Activated CD8-positive, alpha-beta memory T cell treated with anti-CD3 and anti-CD28 coated beads for 24 hours (primary cell): ENCODE results near the gene HEMK1.

ENCODE experiments used
- DNase-seq: peaks from one replicate; pipeline ENCODE4 v3.0.0-alpha.2; 2020

Gene HEMK1

DNA sequence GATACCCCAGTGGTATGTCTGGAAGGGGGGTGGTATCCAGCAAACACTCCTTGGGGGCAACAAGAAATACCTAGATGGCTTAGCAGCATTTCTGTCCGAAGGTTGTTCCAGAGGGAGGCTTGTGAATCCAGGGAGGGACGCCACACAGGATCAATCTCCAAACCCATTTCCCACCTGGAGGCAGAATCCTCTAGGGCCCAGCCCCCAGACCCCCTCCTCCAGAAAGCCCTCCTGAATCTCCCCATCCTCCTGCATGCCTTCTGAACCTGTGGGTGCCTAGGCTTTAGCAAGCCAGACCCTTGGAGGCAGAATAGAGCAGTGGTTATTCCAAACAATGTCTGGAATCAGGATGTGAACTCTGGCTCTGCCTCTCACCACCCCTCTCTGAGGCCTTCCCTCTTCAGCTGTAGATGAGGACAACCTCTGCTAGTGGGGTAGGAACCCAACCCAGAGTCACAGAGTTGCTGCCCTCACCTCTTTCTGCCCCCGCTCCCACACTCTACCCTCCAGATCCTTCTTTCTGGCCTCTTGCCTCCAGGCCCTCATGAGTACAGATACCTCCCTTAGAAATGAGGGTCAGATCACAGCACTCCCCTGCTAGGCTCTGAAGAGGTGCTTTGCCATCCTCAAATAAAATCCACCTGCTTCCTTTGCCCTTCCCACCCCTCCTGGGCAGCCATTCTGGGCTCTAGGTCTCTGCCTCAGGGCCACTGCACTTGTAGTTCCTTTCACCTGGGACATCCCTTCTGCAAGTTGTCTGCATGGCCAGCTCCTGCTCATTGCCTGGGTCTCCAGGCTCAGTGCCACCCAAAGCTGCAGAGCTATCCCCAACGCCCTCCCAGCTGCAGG, 34.2 kb downstream of the HEMK1 start:
- peak; percentile 85 for DNase-seq

DNA sequence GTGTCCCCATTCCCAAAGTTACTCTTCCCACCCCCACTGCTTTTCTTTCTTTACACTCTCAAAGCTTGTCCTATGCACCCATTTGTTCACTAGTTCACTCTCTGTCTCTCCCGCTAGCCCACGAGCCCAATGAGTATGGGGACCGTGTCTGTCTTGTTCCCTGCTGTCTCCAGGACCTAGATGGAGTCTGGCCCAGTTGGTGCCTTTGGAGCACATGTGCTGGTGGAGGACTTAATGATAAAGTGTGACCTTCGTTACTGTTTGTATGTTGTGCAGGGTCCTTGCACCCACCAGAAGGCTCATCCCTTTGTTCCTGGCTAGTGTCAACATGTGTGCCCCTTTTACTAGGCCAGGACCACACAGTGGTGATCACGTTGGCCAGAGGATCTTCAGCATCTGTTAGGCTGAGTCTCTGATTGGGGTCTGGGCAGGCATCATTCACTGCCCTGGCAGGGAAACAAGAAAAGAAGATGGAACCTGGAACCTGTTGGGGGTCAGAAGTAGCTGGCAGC, 34.8 kb downstream of the HEMK1 start:
- DNase-seq: peak; percentile 82

DNA sequence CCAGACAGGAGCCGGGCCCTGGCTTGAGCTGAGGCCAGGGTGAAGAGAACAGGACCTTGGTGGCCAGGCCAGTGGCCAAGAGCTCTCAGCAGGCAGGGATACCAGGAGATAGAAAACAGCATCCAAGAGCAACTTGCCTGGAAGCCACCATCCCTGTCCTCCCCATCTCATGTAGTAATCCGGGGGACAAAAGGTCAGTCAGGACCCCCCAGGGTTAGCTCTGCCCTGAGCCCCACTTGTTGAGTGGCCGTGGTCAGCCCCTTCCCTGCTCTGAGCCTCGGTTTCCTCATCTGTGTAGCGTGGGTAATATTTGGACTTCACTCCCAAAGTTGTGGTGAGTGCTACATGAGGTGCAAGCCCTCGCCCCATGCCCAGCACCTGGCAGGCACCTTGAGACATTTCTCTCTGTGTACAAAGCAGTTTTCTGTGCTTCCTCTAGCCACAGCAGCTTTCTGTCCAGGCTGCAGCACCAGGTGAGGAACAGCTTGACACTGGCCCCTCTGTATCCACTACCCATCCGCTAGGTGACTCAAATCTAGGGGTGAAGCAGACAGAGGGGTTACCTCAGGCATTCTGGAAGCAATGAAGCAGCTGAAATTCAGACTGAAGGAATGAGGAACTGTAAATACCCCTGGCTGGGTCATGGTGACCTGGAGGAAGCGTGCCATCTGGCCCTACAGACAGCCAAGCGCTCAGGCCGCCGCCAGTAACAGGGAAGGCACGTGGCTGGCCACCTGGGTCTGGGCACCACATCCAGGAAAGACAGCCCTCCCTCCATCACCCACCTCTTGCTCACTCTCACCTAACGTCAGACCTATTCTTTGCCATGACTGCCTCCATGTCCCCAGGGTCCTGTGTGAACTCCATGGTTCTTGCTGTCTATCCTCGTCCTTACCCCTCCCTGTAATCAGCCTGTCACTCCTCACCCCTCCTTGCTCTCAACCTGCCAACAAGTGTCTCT, 35.6 kb downstream of the HEMK1 start:
- DNase-seq: peak; percentile 81

DNA sequence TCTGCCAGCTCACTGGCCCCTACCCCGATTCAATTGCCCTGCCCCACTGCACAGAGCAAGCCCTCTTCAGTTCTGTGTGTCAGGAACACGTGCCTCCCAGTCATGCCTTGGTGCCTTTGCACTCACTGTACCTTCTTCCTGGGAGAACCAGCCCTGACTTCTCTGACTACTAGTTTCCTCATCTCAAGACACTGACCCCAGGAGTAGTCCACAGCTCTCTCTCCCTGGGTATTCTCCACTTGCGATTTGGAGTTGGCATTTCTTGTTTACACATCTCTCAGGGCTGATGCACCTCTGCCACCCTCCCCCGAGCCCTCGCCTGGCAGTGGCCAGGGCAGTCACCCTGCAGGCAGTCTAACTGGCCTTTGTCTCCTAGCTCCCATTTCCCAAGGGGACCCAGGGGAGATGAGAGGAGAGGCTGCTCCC, 36.6 kb downstream of the HEMK1 start:
- DNase-seq: peak; percentile 83

DNA sequence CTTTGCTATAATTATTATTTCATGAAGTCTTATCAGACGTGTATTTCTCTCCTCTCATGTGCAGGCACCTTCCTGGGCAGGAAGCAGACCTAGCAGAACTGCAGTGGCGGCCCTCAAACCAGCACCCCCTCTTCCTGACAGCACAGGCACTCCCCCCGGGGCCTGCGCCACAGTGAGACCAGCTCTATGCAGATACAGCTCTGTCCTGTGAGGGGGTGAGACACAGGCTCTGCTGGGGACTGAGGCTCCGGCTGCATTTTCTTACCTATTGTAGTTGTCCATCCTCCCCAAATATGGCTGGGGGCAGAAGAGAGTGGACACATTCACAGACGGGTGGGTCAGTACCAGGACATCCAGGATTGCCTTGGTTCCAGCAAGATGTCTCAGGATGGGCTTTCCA, 37.3 kb downstream of the HEMK1 start:
- DNase-seq: peak; percentile 83

DNA sequence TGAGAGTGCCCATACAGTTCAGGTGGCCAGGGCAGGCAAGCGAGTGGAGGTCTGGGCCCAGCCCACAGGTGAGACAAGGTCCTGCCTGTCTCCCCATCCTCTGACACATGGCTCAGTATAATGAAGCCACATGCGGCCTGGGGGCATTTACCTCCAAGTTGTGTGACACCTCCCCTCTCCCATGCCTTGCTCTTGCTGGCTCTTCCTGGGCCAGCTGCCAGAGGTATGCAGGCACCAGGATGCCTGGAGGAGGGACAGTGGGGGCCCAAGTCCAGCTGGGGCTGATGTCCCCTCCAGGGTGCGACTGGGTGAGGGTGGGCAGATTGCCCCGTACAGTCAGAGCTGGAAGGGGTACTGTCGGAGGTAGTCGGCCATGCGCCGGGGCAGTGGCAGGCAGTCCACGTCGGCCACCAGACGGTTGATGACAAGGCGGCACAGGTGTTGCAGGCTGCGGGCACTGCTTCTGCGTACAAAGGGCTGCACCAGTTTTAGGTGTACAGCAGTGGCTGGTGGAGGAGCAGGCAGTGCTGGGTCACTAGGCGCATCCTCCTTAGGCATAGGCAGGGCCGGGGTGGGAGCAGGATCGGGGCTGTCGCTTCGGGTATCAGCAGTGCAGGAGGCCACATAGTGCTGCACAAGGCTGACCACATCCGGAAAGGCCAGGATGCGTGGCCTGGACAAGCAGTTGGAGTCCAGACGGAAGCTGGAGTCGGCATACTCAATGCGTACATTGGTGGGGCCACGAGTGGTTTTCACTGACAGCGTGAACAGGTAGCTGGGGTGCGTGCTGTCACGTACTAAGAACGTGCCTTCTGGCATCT, 38.2 kb downstream of the HEMK1 start:
- DNase-seq: peak; percentile 86

DNA sequence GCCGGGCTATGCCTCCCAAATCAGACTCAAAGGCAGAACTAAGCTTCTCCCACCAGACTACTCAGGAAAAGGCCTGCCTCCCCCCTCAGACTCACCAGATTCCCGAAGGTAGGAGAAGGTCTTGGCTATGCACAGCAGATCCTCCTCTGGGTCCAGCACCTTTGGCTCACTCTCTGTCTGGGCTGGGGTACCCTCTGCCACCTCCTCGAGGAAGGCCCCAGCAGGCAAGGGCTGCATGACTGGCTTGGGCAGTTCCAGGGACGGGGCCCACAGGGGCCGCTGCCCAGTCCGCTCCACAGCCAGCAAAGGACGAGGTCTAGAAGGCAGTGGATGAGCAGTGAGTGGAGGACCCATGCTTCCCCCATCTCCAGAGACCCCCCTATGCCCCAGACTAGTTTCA, 39.0 kb downstream of the HEMK1 start:
- DNase-seq: no peak

DNA sequence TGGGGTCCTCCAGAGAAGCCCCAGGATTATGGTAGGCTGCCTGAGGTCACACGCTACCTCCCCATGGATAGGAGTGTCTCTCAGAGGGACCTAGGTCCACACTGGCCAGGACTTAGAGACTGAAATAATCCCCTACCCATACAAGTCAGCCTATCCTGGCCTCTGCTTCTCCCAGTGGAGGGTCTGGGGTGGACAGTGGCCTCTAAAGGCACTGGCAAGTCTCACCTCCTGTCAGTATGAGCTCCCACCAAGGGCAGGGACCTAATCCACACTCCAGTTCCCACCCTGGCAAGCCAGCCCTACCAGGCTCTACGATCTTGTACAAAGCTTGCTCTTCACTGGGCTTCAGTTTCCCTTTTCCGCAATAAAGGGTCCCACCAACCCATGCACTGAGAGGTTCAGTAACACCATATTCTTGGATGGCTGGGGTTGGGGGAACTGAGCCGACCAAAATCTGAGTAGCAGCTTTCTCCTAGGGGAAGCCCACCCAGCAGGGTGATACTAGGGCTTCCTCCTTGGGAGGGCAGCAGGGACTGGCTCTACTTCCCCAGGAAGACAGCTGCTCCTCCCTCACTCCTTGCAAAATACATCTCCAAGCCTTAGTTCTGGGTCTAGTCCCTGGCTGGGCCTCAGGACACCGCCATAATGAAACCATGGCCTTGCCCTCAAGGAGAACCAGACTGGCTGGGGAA, 39.9 kb downstream of the HEMK1 start:
- DNase-seq: peak; percentile 82

DNA sequence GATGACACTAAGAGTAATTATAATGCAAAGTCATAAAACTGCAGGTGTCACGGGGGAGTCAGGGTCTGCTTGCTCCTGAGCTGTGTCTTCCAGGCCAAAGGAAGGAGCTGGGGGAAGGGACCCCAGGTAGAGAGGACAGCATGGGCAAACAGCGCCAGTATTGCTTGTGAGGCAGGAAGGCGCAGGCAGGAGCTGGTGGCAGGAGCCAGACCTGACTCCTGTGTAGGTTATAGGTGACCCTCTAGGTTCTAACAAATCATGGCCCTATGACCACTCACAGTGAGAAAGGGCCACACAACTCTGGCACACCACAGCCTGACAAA, 40.4 kb downstream of the HEMK1 start:
- DNase-seq: no peak

DNA sequence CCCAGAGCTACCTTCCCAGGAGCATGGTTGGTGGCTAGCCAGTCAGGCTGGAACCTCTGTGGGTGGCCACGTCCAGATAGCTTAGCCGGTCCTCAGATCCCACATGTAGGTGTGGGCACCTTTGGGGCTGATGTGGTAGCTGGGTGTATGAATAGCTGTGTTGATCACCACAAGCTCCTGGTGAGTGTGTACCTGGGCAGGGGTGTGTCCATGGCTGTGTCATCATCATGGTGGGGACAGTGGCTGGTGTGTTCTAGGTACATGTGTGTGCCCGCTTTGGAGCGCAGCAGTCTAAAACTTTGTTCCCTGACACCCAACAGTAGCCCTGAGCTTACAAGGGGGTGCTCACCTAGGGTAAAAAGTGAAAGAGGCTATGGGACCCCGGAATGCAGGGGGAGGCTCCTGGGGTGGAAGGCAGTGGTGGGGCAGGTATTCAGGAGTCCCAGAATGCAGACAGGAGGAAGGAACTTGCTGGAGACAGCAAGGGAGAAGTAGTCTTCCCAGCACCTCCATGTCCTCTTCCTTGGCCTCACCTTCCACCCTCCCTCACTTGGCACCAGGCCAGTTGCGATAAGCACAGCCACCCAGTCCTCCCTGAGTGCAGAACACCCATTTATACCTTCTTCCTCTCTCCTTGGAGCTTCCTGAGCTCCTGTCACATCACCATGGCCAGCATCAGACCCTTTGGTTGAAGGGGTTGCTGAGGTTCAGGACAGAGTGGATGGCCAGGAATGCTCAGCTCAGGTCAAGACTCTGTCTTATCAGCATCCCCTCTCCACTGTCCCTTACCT, 41.1 kb downstream of the HEMK1 start:
- DNase-seq: peak; percentile 87

DNA sequence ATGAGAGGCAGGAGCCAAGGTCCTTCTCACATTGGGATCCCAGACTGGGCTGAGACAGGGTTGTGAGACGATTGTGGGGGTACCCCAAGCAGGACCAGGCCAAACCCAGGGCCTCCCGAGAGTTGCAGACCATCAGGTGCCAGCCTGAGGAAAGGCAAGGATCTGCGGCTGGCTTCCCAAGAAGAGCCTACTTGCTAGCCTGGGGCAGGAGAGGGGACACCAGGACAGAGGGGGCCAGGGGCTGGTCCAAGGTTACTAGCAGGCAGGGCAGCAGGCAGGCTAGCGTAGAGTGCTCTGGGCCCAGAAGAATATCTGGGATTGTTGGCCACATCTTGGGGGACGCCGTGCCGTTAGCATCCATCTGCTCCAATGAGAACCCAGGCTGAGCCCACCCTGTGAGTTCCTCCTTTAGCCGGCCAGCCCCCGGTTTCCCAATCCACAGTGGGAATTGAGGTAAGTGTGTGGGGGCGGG, 41.7 kb downstream of the HEMK1 start:
- no peak for DNase-seq

DNA sequence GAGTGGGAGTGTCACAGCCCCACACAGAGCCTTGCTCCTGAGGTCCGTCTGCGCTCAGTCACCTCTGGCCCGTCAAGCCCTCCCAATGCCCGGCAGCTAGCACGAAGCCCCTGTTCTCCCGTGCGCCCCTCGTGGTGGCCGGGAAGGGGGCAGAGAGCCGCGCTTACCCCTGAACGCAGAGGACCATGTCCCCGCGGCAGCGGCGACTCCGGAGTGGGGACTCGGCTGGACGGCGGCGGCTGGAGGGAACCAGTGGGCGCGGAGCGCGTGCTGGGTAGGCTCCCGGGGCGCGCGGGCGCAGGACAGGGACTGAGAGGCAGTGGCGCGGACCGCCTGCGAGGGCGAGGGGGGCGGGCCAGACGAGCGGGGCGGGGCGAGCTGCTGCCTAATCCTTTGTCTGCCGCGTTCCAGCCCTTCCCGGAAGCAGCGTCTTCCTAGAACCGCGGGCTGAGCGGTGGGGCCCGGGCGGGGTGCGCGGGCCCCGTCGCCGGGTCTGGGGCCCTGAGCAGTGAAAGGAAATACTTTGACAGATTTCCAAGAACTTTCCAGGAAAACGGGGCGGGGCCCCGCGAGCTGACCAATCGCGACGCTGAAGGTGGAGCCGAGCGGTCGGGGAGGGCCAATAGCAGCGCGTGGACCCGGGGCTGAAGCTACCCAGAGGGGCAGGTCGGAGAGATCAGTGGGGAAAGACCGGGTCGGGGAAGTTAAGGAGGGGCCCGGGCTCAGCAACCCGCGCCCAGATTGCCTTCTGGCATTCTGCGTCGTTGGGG, 42.3 kb downstream of the HEMK1 start, which contains the start of gene CISH:
CISH (minus strand) TSS at position 311 of the 770 bp plus-strand sequence; CDS start at position 187, 124 bp downstream.
- peak; percentile 99 for DNase-seq

DNA sequence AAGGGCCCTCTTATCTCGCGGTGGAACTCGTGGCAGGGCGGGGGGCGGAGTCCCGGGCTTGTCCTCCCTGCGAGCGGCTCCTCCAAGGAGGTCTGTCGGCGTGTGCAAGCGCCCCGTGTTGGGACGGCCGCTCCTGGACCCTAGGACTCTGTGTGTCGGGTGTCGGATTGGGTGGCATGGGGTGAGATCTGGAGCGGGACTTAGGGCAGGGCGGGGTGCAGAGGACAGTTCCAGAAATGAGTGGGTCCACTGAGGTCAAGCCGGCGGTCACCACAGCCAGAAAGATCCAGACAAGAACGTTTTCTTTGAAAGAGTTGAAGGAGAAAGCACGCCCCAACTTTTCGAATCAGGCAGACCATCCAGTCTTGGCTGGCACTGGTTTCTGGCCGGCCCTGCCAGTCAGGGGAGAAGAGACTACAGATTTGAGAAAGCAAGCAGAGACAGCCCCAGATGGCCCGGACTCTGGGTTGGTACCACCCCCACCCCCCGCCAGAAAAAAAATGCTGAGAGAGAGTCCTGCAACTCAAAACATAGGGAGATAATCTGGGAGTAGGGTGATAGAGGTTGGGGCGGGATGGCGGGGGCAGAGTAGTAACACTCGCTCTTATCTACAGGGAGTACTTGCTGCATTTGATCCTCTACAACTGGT, 43.0 kb downstream of the HEMK1 start:
- no peak for DNase-seq

DNA sequence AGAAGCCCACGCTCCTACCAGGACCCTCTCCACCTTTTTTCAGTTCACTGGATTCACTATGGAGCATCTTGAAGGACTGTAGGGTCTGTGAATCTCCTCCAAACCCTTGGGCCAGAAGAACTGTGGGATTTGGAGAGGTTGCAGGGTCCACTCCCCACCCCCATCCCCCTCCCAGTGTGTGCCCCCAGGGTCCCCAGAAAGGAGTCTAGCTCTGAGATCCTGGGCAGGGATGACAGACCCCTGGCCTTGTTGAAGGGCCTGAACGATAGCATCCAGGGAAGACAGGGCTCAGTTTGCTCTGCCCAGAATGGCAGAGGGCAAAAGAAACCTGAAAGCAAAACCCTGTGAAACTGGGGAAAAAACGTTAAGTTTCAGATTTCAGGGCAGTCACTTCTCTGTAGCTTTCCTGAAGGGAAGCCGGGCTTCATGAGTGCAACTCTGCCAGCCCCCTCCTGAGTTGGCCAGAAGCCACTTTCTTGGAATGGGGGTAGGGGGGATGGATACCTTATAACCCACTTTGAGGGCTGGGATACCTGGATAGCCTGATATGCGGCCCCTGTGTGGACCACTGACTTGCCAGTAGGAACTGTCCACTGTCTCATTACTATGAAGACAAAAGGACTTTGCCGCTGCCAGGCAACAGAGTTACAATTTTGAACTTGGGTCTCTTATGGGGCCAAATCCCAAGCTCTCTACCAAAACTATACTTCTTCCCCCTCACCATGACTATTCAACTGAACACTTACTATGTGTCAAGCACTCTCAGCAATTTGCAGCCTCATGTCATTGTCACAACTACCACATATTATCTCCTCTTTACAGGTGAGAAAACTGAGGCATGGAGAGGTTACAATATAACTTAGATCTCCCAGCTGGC, 43.9 kb downstream of the HEMK1 start:
- DNase-seq: peak; percentile 81

DNA sequence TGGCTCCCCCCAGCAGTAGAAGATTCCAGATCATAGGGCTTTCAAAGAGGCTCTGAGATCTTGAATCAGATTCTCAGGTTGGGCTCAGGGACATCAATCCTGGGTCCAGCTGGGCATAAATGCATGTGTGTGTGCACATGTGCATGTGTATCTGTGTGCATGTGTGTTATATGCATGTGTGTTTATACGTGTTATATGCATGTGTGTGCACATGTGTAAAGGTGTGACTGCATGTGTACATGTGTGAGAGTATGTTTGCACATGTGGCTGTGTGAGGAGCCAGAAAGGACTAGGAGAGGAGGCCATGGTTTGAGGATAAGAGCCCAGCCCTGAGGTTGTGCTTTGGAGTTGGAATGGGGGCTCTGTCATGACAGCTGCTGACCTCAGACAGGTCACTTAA, 45.9 kb downstream of the HEMK1 start:
- no peak for DNase-seq

DNA sequence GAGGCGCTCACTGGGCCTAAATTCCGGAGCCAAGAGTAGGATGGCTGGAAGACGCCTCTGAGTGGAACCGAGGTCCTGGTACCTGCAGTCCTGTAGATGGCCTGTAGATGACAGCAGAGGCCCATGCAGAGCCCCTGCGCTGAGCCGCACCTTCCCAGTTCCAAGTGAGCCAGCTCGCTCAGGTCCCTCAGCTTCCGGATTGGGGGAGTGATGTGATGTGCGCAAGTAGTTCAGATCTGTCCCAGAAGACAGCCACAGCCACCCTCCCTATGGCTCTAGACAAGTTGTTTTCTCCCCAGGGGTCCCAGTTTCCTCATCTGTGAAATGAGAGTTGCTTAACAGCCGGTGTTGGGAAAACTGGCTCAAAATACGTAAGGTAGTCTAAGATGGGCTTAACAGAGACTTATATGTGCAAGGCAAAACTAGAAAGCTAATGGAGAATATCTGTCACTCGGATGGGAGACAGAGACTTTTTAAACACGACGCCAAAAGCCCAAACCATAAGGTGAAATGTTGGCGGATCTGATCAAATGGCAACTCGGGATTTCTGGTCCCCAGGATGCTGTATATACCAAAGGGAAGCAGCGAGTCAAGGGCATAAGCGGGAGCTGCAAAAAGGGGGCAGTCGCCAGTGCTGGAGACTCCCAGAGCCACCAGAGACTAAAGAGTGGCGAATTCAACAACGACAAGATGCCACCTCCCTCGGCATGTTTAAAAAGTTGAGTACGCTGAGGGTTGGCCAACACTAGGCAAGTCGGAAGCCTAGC, 46.9 kb downstream of the HEMK1 start:
- DNase-seq: peak; percentile 92

DNA sequence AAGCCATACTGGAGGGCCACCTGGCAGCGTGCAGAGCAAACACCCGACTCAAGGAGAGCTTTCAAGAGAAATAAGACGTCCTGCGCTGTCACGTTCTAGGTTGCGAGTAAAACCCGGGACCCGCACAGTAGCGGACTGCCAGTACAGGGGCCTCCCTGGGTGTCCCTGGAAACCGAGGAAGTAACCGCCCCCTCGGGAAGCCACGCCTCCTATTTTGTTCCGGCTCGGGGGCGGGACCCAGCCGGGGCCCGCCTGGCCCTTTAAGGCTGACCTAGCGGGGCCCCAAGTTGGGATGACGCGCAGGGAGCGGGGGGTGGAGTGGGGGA, 47.4 kb downstream of the HEMK1 start:
- peak; percentile 99 for DNase-seq
